Activated CD4-positive, alpha-beta T cell treated with anti-CD3 and anti-CD28 coated beads for 1 hour (primary cell): ENCODE data around the gene DNAH8.

Experiments
- DNase-seq: peaks from one replicate; pipeline ENCODE4 v3.0.0-alpha.2; 2020

Gene DNAH8

DNA sequence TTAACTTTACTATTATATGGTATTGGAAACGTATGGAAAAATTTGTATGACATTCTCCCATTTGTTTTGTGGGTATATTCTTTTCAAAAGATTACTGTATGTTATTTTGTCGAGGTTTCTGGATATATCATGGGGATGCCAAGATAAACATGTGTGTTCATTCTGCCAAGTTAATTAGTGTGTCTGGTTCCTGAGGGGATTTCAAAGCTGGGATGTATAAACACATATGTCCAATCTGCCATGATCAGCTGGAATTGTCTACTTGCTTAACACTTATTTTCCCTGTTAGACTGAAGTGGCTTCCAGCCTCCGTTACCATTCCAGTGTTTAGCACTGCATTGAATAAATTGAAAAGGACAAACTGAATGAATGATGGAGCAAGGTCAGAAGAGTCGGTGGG is 86.2 kb downstream of the DNAH8 start:
- no peak for DNase-seq

DNA sequence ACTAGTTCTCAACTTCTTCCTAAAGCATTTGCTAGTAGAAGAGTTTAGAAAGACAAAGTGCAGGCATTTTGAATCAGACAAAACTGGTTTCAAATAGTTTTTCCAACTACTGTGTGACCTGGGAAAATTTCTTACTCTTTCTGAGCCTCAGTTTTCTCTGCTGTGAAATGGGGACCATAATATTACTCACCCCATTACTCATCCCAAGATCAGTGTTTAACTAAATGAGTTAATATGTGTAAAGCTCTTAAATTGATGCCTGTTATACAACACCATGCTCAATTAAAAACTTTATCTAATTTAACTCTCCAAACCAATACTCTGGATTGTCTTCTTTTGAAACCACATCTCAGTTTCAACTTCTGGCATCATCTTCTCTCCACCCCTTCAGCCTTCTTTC is 87.4 kb downstream of the DNAH8 start:
- DNase-seq = no peak

DNA sequence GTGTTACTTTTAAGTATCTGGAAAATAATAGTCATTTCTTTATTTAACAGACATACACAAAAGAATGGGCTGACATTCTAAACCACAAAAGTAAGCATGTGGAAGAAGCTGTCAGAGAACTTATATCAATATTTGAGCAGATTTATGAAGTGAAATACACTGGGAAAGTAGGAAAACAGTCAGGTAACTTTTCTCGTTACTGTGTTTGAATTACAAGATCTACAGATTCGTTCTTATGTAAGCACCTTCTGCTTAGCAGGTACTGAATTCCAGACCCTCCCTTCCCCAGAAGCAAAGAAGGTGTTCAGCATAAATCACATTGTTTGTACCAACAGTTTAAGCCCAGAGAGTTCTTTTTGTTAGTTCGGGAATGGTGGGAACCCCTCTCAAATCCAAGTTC is 88.0 kb downstream of the DNAH8 start:
- no peak for DNase-seq

GRCh38 chr6:38804358-38804757 is 89.2 kb downstream of the DNAH8 start:
- no peak for DNase-seq

DNA sequence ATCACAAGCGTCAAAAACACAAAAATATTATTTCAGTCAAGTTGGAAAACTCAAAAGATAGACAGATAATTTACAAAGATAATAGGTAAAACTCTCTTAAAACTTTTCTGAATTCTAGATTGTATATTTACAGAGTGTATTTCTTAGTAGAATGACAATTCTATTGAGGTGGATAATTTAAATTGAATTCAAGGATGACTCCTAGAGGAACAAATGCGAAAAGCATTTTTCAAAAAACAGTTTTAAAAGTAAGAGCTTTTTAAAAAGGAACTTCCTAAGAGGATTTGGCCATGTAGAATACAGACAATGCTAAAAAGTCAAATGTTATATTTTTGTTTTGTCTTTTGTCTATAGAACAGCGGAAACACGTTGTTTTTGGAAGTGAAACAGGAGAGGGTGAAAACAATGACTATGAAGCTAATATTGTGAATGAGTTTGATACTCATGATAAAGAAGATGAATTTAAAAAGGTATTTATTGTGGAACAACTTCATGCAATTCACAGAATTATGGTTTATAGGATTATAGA is 90.1 kb downstream of the DNAH8 start:
- no peak for DNase-seq

DNA sequence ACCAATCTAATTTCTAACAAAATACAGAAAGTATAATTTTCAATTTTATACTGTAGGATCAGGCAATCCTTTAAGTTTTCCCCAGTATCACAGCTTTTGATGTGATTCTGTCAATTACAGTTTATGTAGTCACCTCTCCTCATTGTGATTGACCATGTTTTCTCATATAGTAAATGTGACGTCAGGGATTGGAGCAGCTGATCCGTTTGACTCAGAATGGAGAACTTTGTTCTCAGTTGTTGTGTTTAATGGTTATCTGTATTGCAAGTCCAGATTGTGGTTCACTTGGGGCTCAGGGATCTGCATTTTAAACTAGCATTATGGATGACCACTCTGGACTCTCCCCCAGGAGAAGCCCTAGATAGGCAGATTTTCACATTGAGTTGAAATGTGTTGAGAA is 90.6 kb downstream of the DNAH8 start:
- no peak for DNase-seq

GRCh38 chr6:38806271-38806670 is 91.2 kb downstream of the DNAH8 start:
- no peak for DNase-seq

DNA sequence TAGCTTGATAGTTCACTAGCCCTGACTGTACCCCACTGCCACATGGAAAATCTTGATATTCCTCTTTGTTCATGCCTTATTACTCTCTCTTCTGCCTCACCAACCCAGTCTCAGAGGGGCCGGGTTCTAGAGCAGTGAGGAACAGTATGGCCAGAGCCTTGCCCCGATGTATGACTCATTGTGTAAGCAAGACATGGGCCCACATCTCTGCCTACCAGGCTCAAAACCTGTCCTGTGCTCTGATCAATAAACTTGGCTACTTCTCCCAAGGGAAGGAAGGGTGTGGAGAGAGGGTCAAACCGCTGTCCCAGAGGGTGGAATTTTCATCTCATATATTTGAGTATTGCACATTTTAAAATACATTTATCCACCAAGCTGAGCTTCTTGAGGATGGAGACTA is 91.7 kb downstream of the DNAH8 start:
- DNase-seq = no peak

GRCh38 chr6:38808039-38808438 is 92.9 kb downstream of the DNAH8 start:
- no peak for DNase-seq

DNA sequence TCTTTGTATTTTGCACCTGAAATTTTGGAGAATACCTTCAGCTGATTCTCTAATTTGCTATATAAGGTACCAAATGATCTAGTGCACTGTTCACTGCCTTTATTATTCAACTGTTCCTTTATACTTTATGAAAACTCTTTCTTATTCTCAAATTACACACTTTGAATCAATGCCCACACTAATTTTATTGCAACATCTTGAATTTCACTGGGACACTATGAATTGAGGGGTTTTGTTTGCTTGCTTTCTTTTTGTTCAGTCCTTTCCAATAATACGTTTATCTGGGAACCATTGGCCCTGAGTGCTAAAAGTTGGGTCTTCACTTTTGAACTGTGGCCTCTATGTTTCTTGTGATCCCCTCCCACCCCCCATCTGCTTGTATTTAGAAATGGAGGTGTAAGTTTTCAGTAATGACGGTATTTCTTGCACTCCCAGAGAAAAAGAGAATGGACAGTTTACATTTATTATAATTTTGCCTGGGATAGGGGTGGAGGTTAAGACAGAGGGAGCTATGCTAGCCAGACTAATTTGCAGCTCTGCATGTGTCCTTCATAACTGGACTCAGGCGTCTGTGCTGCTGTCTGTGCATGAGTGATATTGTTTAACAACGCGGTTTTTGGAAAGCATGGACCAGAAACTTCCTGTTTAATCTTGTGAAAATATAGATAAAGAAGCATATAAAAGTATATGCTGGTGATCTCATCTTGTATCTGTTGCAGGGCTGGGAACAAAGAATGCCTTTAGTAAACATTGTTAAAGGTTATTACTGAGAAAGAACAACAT is 98.1 kb downstream of the DNAH8 start:
- DNase-seq = no peak

DNA sequence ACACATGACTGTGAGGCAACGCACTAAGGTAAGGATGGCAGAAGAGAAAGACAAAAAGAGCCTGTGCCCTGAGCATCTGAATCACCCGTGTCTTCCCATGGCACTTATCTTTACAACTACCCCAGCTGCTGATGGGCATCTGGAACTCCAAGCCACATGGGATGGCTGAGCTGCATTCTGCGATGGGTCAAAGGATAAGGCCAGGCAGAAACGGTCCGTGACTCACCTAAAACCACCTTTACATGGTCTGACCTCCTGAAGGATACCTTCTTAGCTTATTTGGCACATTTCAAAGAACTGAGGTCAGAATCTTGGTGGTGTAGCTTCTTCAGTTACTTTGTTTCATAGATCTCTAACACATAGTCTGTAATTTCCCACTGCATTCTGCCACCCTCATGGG is 99.7 kb downstream of the DNAH8 start:
- DNase-seq = no peak

DNA sequence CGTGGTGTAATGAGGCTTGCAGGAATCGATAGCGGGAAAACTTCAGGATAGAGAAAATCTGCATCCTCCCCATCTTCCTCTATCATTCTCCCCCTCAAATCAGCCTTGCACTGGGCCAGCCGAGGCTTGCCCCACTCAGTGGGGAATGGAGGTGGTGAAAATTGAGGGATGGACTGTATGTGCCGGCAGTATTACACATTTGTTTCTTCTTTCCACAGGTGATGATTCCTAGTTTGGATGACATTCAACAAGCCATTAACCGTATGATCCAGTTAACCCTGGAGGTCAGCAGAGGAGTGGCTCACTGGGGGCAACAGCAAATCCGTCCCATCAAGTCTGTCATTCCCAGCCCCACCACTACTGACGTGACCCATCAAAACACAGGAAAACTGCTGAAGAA is 100.1 kb downstream of the DNAH8 start:
- no peak for DNase-seq

GRCh38 chr6:38818691-38819090 is 103.6 kb downstream of the DNAH8 start:
- DNase-seq = no peak

DNA sequence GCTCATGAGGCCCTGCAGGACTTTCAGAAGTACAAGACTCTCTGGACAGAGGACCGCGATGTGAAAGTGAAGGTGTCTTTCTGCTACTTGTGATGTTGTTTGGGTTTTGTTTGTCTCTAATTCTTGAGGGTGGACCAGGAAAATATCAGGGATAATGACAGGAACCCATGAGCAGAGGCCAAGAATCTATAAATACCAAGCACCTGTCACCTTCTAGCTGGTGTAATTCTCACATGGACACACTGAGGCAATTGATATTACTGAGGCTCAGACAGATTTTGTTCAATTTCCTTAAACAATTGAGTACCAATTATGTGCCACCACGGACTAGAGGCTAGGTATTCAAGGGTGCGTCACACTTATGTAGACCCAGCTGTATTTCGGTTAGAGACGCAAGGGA is 107.9 kb downstream of the DNAH8 start:
- DNase-seq = no peak

DNA sequence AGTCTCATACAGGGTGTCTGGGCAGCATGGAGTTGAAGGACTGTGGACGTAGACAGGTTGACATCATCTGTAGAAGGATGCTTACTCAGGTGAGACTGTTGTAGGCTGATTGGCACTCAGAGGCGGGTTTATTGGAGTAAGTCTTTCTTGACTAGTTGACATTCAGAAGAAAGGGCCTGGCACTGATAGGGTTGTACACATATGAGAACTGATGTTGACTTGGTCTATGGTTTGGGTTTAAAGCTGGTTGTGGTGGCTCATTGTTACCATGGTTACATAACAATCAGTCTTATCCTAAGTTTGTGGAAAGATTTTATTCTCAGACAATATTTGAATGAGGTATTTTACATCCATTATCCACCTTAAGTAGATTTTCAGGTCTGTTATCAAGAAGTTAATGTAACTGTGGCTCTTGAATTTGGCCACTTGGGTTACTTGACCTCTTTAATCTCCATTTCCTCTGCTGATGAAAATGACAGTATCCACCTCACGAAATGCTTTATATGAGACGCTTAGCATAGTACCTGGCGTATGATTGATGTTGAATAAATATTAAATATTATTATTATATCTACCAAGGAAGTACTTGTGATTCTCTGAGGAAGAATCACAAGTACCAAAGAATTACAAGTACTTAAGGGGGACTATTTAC is 109.3 kb downstream of the DNAH8 start:
- no peak for DNase-seq

GRCh38 chr6:38827024-38827423 is 111.9 kb downstream of the DNAH8 start:
- no peak for DNase-seq

GRCh38 chr6:38831865-38832264 is 116.8 kb downstream of the DNAH8 start:
- no peak for DNase-seq

GRCh38 chr6:38833320-38833719 is 118.2 kb downstream of the DNAH8 start:
- DNase-seq = no peak

GRCh38 chr6:38836585-38836984 is 121.5 kb downstream of the DNAH8 start:
- DNase-seq = no peak

- no peak for DNase-seq
Measured at GRCh38 chr6:38837101-38837500, 122.0 kb downstream of the DNAH8 start.

DNA sequence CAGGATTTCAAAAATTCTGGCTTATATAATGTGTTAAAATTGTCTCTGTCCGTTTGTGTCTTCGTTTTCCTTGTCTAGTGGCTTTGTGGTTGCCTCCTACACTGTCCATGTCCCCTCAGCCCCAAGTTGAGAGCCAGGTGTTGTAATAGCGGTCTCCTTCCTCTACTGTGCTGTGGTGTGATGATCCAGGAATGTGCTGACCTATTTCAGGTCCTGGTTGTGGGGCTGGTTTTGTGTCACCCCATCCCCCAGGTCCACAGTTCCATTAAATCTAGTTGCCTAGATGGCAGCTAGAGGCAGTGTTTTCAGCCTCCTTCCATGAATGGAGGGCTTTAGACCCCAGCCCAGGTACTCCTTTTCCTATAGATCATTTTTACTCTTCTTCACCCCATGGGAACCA is 128.7 kb downstream of the DNAH8 start:
- DNase-seq = no peak

- no peak for DNase-seq
Measured at GRCh38 chr6:38845931-38846330, 130.8 kb downstream of the DNAH8 start.

GRCh38 chr6:38846361-38846760 is 131.2 kb downstream of the DNAH8 start:
- no peak for DNase-seq

GRCh38 chr6:38846844-38847243 is 131.7 kb downstream of the DNAH8 start:
- no peak for DNase-seq

DNA sequence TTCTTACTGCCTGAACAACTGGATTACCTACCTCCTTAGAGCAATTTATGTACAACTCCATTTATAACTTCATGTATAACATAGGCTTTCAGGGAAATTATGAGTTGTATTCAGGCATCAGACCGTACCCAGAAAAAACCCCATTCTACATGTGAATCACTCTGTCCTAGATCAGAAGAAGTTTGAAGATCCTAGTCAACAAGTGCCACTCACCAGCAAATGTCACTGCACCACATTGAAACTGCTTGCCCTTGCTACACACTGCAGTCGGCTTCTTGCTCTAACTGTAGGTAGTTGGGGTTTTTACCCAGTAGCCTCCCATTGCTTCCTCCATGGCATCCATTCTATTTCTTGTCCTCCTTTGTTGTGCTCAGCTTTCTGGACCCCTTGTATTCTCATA is 132.4 kb downstream of the DNAH8 start:
- no peak for DNase-seq
